Peyer's patch (tissue), 4 donors: ENCODE results near the gene SORL1.

Experiments
- CTCF ChIP-seq, 6 experiments: fragments of 450-650 bp in 4 of 6; fragments of 200-600 bp in 2 of 6; sonication (generic) in 1 of 6; IDR thresholded peaks; one replicate each; pipeline ENCODE4 v1.5.1; 2017 to 2019; ENCODE audit warnings: antibody characterized with exemption in 6 of 6, mild to moderate bottlenecking in 3 of 6, moderate library complexity in 1 of 6
- POLR2A ChIP-seq, 2 donors: fragments of 450-650 bp; IDR thresholded peaks; one replicate each; pipeline ENCODE4 v1.5.1; 2017; ENCODE audit warnings: antibody characterized with exemption in 2 of 2, mild to moderate bottlenecking in 2 of 2, moderate library complexity in 2 of 2

- no peak for TF ChIP-seq CTCF (IDR thresholded peaks at IDR 0.05)
- no peak for TF ChIP-seq POLR2A (IDR thresholded peaks at IDR 0.05)
Measured at GRCh38 chr11:121446752-121447156, 5.4 kb upstream of the SORL1 start.
